WTC11 (cell line): ENCODE measurements around the gene CNTNAP2.
"Not testable (repeated sequence)": the region's sequence is repeated elsewhere in the genome, so short reads cannot be mapped to it uniquely, and the experiment has no call there.

Source experiments
- CBFB ChIP-seq: sonication (generic); formaldehyde crosslinking; IDR thresholded peaks from 2 replicates; pipeline ENCODE4 v1.8.1; 2022; ENCODE audit warnings: mild to moderate bottlenecking, low read depth, missing genetic modification reagents
- JUN ChIP-seq: sonication (generic); formaldehyde crosslinking; IDR thresholded peaks from 2 replicates; pipeline ENCODE4 v1.8.0; 2023; ENCODE audit warnings: mild to moderate bottlenecking, missing genetic modification reagents
- MAX ChIP-seq: sonication (generic); formaldehyde crosslinking; IDR thresholded peaks from 2 replicates; pipeline ENCODE4 v1.8.0; 2022; ENCODE audit warnings: mild to moderate bottlenecking, missing genetic modification reagents
- NR2C2 ChIP-seq: sonication (generic); formaldehyde crosslinking; IDR thresholded peaks from 2 replicates; pipeline ENCODE4 v1.8.0; 2022; ENCODE audit warnings: mild to moderate bottlenecking, missing genetic modification reagents
- TCF7 ChIP-seq: sonication (generic); formaldehyde crosslinking; IDR thresholded peaks from 2 replicates; pipeline ENCODE4 v1.8.0; 2022; ENCODE audit warnings: mild to moderate bottlenecking, low read depth, missing genetic modification reagents, moderate library complexity
- ZNF396 ChIP-seq: fragments of 250-450 bp; sonication (Bioruptor Pico); IDR thresholded peaks from 2 replicates; pipeline ENCODE4 v1.8.0; 2021; ENCODE audit warnings: mild to moderate bottlenecking, moderate library complexity, borderline replicate concordance
- TF ChIP-seq, protein P1 (sequence below): fragments of 200-600 bp; IDR thresholded peaks from 2 replicates; pipeline ENCODE4 v1.8.0; 2022; ENCODE audit warnings: antibody characterized with exemption
- TF ChIP-seq, protein P2 (sequence below): sonication (generic); formaldehyde crosslinking; conservative IDR thresholded peaks from 2 replicates; pipeline ENCODE4 v1.8.1; 2022; ENCODE audit warnings: mild to moderate bottlenecking, missing genetic modification reagents

- TF ChIP-seq, protein P1, sequence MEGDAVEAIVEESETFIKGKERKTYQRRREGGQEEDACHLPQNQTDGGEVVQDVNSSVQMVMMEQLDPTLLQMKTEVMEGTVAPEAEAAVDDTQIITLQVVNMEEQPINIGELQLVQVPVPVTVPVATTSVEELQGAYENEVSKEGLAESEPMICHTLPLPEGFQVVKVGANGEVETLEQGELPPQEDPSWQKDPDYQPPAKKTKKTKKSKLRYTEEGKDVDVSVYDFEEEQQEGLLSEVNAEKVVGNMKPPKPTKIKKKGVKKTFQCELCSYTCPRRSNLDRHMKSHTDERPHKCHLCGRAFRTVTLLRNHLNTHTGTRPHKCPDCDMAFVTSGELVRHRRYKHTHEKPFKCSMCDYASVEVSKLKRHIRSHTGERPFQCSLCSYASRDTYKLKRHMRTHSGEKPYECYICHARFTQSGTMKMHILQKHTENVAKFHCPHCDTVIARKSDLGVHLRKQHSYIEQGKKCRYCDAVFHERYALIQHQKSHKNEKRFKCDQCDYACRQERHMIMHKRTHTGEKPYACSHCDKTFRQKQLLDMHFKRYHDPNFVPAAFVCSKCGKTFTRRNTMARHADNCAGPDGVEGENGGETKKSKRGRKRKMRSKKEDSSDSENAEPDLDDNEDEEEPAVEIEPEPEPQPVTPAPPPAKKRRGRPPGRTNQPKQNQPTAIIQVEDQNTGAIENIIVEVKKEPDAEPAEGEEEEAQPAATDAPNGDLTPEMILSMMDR = not testable (repeated sequence)
- TF ChIP-seq TCF7 (CRISPR knock-in tag); MAX (CRISPR knock-in tag); NR2C2; JUN (CRISPR knock-in tag); ZNF396; CBFB (CRISPR knock-in tag): not testable (repeated sequence)
- TF ChIP-seq, protein P2, sequence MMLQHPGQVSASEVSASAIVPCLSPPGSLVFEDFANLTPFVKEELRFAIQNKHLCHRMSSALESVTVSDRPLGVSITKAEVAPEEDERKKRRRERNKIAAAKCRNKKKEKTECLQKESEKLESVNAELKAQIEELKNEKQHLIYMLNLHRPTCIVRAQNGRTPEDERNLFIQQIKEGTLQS (CRISPR knock-in tag) = not testable (repeated sequence)
These were observed 2346.2 kb downstream of the CNTNAP2 start for GRCh38 chr7:148462774-148463173.
